WERI-Rb-1 (cell line): ENCODE results near the gene JHY.

ENCODE experiments used
- DNase-seq: peaks from one replicate; pipeline ENCODE4 v3.0.0-alpha.2; 2020
- H3K27ac ChIP-seq: fragments of 250-450 bp; sonication (Bioruptor Pico); 2 replicates; pipeline ENCODE4 v1.5.1; 2020; ENCODE audit warnings: mild to moderate bottlenecking, moderate library complexity
- H3K27me3 ChIP-seq: fragments of 250-450 bp; sonication (Bioruptor Pico); 2 replicates; pipeline ENCODE4 v1.5.1; 2021; ENCODE audit warnings: mild to moderate bottlenecking, low read depth, moderate library complexity; ENCODE audit not compliant: insufficient read depth, severe bottlenecking
- H3K36me3 ChIP-seq: fragments of 250-450 bp; sonication (Bioruptor Pico); 2 replicates; pipeline ENCODE4 v1.5.1; 2020; ENCODE audit warnings: mild to moderate bottlenecking, moderate library complexity
- H3K4me3 ChIP-seq: 2 replicates; pipeline ENCODE4 v1.5.1; 2011; ENCODE audit warnings: low read depth, mild to moderate bottlenecking, control low read depth, low read length
- H3K9me3 ChIP-seq: fragments of 250-450 bp; sonication (Bioruptor Pico); 2 replicates; pipeline ENCODE4 v1.5.1; 2021; ENCODE audit warnings: mild to moderate bottlenecking, moderate library complexity; ENCODE audit not compliant: severe bottlenecking
- TF ChIP-seq, protein P1 (sequence below): IDR thresholded peaks from 2 replicates; pipeline ENCODE4 v1.5.1; 2011; ENCODE audit warnings: low read depth, mild to moderate bottlenecking, control low read depth, inconsistent platforms, low read length

The JHY gene

DNA sequence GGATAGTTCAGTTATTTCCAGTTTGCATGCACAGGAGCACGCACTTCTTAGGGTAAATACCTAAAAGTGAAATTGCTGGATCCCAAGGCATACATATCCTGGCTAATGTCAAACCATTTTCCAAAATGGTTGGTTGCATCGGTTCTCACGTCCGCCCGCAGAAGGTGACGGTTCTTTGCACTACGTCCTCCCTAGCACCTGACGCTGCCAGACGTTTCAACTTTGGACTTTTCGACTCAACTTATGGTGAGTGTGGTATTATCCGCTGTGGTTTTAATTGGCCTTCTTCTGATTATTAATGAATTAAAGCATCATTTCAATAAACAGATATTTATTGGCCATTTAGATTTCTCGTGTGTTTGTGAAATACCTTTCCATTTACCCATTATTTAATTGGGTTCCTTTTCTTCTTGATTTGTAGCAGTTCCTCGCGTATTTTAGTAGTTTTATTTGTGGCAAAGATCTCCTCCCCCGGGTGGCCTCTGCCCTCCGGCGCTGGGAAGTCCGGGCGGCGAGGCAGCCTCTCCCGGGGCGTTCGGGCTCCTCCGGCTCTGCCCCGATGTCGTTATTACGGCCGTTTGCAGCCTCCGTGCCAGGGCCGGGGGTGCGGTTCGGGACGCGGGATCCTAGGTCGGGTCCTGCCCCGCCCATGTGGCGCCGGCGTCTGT is at the start of gene JHY:
JHY (plus strand) TSS at position 571 of the 668 bp plus-strand sequence. CDS start 3,091 bp downstream, outside the sequence.
- Histone ChIP-seq H3K27me3 (no peaks in the 10 kb centered on the region), H3K9me3 (no peaks in the 10 kb centered on the region), H3K27ac (peak within 1 kb of the TSS; percentile 65), H3K36me3 (no peaks in the 10 kb centered on the region; the same call in 1 of the 2 replicates), H3K4me3 (peak within 1 kb of the TSS; percentile 68)
- TF ChIP-seq, protein P1, sequence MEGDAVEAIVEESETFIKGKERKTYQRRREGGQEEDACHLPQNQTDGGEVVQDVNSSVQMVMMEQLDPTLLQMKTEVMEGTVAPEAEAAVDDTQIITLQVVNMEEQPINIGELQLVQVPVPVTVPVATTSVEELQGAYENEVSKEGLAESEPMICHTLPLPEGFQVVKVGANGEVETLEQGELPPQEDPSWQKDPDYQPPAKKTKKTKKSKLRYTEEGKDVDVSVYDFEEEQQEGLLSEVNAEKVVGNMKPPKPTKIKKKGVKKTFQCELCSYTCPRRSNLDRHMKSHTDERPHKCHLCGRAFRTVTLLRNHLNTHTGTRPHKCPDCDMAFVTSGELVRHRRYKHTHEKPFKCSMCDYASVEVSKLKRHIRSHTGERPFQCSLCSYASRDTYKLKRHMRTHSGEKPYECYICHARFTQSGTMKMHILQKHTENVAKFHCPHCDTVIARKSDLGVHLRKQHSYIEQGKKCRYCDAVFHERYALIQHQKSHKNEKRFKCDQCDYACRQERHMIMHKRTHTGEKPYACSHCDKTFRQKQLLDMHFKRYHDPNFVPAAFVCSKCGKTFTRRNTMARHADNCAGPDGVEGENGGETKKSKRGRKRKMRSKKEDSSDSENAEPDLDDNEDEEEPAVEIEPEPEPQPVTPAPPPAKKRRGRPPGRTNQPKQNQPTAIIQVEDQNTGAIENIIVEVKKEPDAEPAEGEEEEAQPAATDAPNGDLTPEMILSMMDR, result no peak
- DNase-seq, result no peak

DNA sequence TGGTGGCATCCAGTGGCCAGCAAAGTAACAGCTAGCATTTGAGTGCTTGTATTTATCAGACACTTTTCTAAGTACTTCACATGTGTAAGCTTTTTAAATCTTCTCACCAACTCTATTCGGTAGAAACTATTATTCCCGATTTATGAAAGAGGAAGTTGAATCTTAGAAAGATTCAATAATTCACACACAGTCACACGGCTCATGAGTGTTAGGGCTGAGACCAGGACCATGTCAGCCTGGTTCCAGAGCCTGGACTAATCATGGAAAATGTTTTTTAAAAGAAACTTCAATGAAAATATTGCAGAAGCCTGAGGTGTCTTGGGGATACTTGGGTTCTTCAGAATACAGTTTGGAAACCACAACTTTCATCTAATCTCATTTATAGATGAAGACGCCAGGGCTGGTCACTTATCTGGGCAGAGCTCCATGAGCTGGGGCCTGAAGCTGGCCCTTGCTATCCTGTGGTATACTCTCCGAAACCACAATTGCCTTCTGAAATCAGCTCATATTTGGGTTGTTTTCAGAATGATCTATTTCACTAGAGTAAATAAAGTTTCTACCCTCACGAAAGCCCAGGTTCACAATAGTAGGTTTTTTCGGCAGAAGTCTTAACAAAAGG is 48.6 kb upstream of the JHY start:
- TF ChIP-seq, protein P1, result no peak
- Histone ChIP-seq H3K9me3 (no peaks in the 10 kb centered on the region), H3K27ac (no peak overlapping the region), H3K27me3 (peaks cover 19% of the 10 kb centered on the region), H3K36me3 (no peaks in the 10 kb centered on the region), H3K4me3 (no peak overlapping the region)
- no peak for DNase-seq

DNA sequence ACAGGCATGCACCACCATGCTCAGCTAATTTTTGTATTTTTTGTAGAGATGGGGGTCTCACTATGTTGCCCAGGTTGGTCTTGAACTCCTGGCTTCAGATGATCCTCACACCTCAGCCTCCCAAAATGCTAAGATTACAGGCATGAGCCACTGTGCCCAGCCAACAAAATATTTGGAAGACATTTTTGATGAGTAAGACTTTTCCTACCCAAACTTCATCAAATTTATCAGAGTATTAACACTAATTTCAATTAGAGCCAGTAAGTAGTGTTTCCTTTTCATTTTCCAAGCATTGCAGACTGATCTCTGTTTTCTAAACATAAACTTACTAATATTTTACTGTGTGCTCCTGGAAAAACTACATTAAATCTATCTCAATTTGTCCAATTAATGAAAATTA is 45.6 kb upstream of the JHY start:
- TF ChIP-seq, protein P1, result no peak
- no peaks in the 10 kb centered on the region for H3K36me3 ChIP-seq
- no peak overlapping the region for H3K27ac ChIP-seq
- H3K27me3 ChIP-seq, result peaks cover 29% of the 10 kb centered on the region
- DNase-seq, result no peak
- no peaks in the 10 kb centered on the region for H3K9me3 ChIP-seq
- H3K4me3 ChIP-seq, result no peak overlapping the region

DNA sequence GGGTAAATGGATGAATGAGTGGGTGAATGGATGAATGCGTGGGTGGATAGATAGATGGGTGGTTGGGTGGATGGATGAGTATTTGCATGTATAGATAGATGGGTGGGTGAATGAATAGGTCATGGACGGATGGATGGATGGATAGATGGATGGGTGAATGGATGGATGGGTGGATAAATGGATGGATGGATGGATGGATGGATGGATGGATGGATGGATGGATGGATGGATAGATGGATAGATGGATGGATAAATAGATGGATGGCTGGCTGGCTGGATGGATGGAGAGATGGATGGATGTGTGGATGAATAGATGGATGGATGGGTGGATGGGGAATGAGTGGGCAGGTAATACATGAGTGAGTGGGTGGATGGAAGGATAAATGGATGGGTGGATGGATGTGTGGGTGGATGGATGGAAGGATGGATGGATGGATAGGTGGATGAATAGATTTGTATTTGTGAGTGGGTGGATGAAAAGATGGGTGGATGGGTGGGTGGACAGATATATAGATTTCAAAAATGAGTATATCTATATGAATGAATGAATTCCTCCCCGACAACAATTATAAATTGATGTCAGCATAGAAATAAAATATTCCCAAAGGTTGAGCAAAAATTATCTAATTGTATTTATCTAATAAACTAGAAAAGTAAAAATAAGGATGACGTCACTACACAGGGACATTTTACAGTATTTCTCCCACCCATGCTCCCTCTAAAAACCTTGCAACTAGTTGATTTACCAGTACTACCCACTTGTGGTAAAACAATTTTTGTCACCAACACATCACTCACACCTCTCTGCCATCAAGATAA is 44.8 kb upstream of the JHY start:
- no peak for DNase-seq
- Histone ChIP-seq H3K9me3 (no peaks in the 10 kb centered on the region), H3K27me3 (peaks cover 28% of the 10 kb centered on the region), H3K27ac (no peak overlapping the region), H3K4me3 (no peak overlapping the region), H3K36me3 (no peaks in the 10 kb centered on the region)
- TF ChIP-seq, protein P1, result no peak

DNA sequence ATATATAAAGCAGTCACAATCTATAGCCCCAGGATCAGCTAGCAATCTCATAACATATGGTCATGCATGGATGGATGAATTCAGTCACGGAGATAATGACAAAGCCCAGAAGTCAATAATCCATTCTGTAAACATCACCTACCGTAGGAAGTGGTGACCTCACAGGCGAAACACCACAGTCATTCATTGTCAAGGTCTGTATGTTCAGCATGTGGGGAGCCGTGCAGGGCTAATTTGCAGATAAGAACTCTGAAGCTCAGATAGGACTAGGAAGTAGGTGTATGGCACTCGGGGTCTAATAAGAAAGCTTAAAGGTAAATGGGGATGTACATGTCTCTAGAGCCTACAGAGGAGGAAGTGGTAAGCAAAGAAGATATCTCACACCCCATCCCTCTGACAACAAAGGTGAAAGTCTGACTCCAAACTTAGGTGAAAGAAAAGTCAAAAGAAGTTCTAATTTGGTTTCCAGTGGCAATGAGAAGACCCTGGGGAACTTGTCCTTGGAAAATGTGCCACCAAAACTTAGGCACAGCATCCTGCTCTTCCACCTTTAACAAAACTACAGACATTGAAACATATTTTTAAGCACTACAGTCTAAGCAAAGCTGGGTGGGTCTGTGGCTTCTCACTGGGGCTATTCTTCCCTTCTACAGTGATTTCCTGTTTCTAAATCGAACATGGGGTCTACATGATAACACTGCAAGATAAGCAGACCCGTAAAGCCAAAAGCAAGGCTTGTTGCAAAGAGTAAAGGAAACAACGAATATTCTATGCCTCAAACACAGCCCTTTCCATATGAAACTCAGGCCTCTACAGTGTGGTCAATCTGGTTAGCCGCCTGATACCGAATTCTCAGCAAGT is 39.0 kb upstream of the JHY start:
- TF ChIP-seq, protein P1, result no peak
- Histone ChIP-seq H3K27me3 (peaks cover 24% of the 10 kb centered on the region), H3K4me3 (no peak overlapping the region), H3K36me3 (no peaks in the 10 kb centered on the region), H3K27ac (no peak overlapping the region), H3K9me3 (no peaks in the 10 kb centered on the region)
- DNase-seq, result peak; percentile 31
